Upper lobe of right lung (tissue), 1 donor: ENCODE measurements around the gene HSBP1. TPM values are rescaled to one million over a fixed set of nuclear protein-coding genes. Genes with fewer than 3 reads are reported as not detected.

Source experiments
- ATAC-seq: fragments of 200-7000 bp; cut with Tn5 transposase; one replicate; pipeline ENCODE4 v1.9.1; 2020; ENCODE audit warnings: mild to moderate bottlenecking, moderate library complexity
- DNase-seq: peaks from one replicate; pipeline ENCODE4 v3.0.0-alpha.2; 2020
- H3K27ac ChIP-seq: fragments of 200-600 bp; one replicate; pipeline ENCODE4 v1.8.0; 2022
- H3K27me3 ChIP-seq: fragments of 200-600 bp; one replicate; pipeline ENCODE4 v1.8.0; 2022; ENCODE audit warnings: mild to moderate bottlenecking
- H3K36me3 ChIP-seq: fragments of 200-600 bp; one replicate; pipeline ENCODE4 v1.8.0; 2022
- H3K4me1 ChIP-seq: fragments of 200-600 bp; one replicate; pipeline ENCODE4 v1.8.0; 2022
- H3K4me3 ChIP-seq: fragments of 200-600 bp; one replicate; pipeline ENCODE4 v1.8.0; 2022; ENCODE audit warnings: mild to moderate bottlenecking
- H3K9me3 ChIP-seq: fragments of 200-600 bp; one replicate; pipeline ENCODE4 v1.8.0; 2022
- CTCF ChIP-seq: fragments of 200-600 bp; IDR thresholded peaks from one replicate; pipeline ENCODE4 v1.8.0; 2022; ENCODE audit warnings: antibody characterized with exemption
- intact Hi-C: fragments of 100-400 bp; cut with DNase I; formaldehyde crosslinking; loops from one replicate; pipeline ENCODE4 v1.11.0; 2022
- total RNA-seq: library from RNA; stranded (reverse); fragmentation: NEBNext Ultra II Directional; extraction: Animal tissue kit (Norgen Biotek cat#: 25700); gene quantifications from one replicate; pipeline ENCODE4 v1.2.1, GENCODE V29; 2021
- donor health status: DM: no; HTN: yes; CAD: no; lungs with severe emphysema.

The HSBP1 gene
- total RNA-seq, 1 donor from 2014 or later: 86.2 TPM

- DNase-seq (no peak), ATAC-seq (peak; percentile 69)
- Histone ChIP-seq H3K9me3 (no peaks in the 10 kb centered on the region), H3K36me3 (peaks cover 42% of the 10 kb centered on the region), H3K27ac (peak overlapping the region; percentile 58), H3K27me3 (no peaks in the 10 kb centered on the region), H3K4me3 (no peak overlapping the region), H3K4me1 (peaks cover 6% of the 10 kb centered on the region)
- intact Hi-C loops: no loop called here
- no peak for TF ChIP-seq CTCF
These were observed 6.3 kb downstream of the HSBP1 start for GRCh38 chr16:83813823-83814658.

- DNase-seq: no peak
- Histone ChIP-seq H3K4me3 (no peak overlapping the region), H3K27me3 (no peaks in the 10 kb centered on the region), H3K27ac (peak overlapping the region; percentile 58), H3K9me3 (no peaks in the 10 kb centered on the region), H3K4me1 (peaks cover under 1% of the 10 kb centered on the region), H3K36me3 (peaks cover 38% of the 10 kb centered on the region)
- no peak for ATAC-seq
- intact Hi-C loops: no loop called here
- no peak for TF ChIP-seq CTCF
These were observed 6.8 kb downstream of the HSBP1 start for GRCh38 chr16:83814659-83814985.

GRCh38 chr16:83817022-83817421, 9.2 kb downstream of the HSBP1 start:
- H3K4me3 ChIP-seq: no peak overlapping the region
- ATAC-seq (no peak), DNase-seq (no peak)
- intact Hi-C loops: no loop called here
- no peaks in the 10 kb centered on the region for H3K9me3 ChIP-seq
- H3K27ac ChIP-seq: no peak overlapping the region
- H3K4me1 ChIP-seq: no peaks in the 10 kb centered on the region
- H3K27me3 ChIP-seq: no peaks in the 10 kb centered on the region
- peaks cover 14% of the 10 kb centered on the region for H3K36me3 ChIP-seq
- TF ChIP-seq CTCF: no peak

GRCh38 chr16:83818276-83818675, 10.5 kb downstream of the HSBP1 start:
- TF ChIP-seq CTCF: no peak
- ATAC-seq: no peak
- no peak overlapping the region for H3K27ac ChIP-seq
- no peaks in the 10 kb centered on the region for H3K27me3 ChIP-seq
- no peak for DNase-seq
- no peaks in the 10 kb centered on the region for H3K4me1 ChIP-seq
- peaks cover 1% of the 10 kb centered on the region for H3K36me3 ChIP-seq
- no peak overlapping the region for H3K4me3 ChIP-seq
- no peaks in the 10 kb centered on the region for H3K9me3 ChIP-seq
- intact Hi-C loops: no loop called here

GRCh38 chr16:83819361-83819760, 11.6 kb downstream of the HSBP1 start:
- ATAC-seq (no peak), DNase-seq (no peak)
- Histone ChIP-seq H3K27me3 (no peaks in the 10 kb centered on the region), H3K36me3 (no peaks in the 10 kb centered on the region), H3K9me3 (no peaks in the 10 kb centered on the region), H3K4me3 (no peak overlapping the region), H3K4me1 (no peaks in the 10 kb centered on the region), H3K27ac (no peak overlapping the region)
- TF ChIP-seq CTCF: no peak
- intact Hi-C loops: no loop called here
